ENCODE results near the gene NME4. TPM values are rescaled to one million over a fixed set of nuclear protein-coding genes. Genes with fewer than 3 reads are reported as not detected.

The NME4 gene
- total RNA-seq, 1 experiment from 2014 or later, result 159 TPM

DNA sequence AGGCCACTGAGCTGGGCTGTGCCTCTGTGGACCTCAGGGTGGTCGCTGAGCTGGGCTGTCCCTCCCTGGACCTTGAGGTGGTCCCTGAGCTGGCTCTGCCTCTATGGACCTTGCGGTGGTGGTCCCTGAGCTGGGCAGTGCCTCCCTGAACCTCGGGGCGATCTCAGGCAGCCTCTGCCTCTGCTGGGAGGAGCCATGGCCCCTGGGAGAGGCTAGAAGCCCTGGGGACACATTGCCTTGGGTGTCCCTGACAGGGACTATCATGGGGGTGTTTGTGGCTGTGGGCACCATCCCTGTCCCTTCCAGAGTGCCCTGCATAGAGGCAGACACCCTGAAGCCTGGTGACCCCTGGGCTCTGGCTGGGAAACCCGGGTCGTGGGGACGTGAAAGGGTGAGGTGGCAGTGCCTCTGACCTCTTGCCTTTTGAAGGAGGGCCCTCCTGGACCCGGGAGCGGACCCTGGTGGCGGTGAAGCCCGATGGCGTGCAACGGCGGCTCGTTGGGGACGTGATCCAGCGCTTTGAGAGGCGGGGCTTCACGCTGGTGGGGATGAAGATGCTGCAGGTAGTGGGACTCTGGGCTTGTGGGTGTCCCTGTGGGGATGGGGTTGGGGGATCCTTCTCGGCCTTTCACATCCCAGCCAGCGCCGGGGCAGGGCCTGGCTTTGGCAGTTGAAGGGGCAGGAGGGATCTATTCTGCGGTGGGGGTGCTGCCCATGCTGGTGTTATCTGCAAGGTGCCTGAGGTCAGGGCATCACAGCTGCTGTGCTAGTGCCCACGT lies 1.8 kb downstream of the NME4 start:
- H3K27ac ChIP-seq, result no peak overlapping the region
- no peaks in the 10 kb centered on the region for H4K20me1 ChIP-seq (ENCODE audit: insufficient read depth)
- no peak for DNase-seq
- H3K9me2 ChIP-seq (ENCODE audit: insufficient read depth), result no peaks in the 10 kb centered on the region
- no peaks in the 10 kb centered on the region for H3K9me3 ChIP-seq (ENCODE audit: insufficient read depth, low read depth)
- intact Hi-C loops (cut with micrococcal nuclease; ENCODE audit: unreplicated experiment), result no loop called here
- H2AFZ ChIP-seq, result no peak overlapping the region
- H3K4me3 ChIP-seq, result no peak overlapping the region
- POLR2A ChIA-PET (ENCODE audit: unreplicated experiment), result no interaction called here
- H3K79me2 ChIP-seq (ENCODE audit: low read depth), result peaks cover 9% of the 10 kb centered on the region; the same call in 1 of the 2 replicates
- peaks cover 62% of the 10 kb centered on the region for H3F3A ChIP-seq (ENCODE audit: insufficient read depth, low read depth)
- no peaks in the 10 kb centered on the region for H3K36me3 ChIP-seq (ENCODE audit: low read depth)
- H3K4me2 ChIP-seq, result no peak overlapping the region
- TF ChIP-seq, protein P1, sequence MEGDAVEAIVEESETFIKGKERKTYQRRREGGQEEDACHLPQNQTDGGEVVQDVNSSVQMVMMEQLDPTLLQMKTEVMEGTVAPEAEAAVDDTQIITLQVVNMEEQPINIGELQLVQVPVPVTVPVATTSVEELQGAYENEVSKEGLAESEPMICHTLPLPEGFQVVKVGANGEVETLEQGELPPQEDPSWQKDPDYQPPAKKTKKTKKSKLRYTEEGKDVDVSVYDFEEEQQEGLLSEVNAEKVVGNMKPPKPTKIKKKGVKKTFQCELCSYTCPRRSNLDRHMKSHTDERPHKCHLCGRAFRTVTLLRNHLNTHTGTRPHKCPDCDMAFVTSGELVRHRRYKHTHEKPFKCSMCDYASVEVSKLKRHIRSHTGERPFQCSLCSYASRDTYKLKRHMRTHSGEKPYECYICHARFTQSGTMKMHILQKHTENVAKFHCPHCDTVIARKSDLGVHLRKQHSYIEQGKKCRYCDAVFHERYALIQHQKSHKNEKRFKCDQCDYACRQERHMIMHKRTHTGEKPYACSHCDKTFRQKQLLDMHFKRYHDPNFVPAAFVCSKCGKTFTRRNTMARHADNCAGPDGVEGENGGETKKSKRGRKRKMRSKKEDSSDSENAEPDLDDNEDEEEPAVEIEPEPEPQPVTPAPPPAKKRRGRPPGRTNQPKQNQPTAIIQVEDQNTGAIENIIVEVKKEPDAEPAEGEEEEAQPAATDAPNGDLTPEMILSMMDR (conservative IDR thresholded peaks at IDR 0.05), result no peak
- no peak for TF ChIP-seq EZH2 (IDR thresholded peaks at IDR 0.05; ENCODE audit: low read depth)
- CTCF ChIA-PET, result no interaction called here
- no TSS peak for BruUV-seq (replicated peaks)
- no peaks in the 10 kb centered on the region for H3K27me3 ChIP-seq (ENCODE audit: insufficient read depth, low read depth)
- peaks cover 20% of the 10 kb centered on the region for H3K4me1 ChIP-seq (replicated peaks; ENCODE audit: insufficient read depth)

DNA sequence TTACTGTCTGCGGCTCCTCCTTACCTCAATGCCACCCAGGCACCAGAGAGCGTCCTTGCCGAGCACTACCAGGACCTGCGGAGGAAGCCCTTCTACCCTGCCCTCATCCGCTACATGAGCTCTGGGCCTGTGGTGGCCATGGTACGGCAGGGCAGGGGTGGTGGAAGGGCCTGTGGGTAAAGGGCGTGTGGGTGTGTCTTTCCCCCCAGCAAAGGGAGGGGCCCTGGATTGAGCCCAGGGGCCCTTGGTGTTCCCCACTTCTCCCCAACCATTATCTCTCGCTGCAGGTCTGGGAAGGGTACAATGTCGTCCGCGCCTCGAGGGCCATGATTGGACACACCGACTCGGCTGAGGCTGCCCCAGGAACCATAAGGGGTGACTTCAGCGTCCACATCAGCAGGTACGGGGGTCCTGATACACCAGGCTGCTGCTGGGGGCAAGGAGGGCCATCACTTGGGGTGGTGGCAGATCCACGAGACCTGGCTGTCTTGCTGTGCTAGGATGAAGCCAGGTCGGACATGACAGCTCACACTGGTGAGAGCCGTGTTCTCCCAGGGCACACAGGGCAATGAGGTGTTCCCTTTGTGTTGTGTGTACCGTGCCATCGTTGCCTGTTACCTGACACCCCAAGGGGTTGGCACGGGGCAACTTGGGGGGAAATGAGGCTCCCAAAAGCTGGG lies 2.5 kb downstream of the NME4 start:
- H3K27me3 ChIP-seq (ENCODE audit: insufficient read depth, low read depth), result no peaks in the 10 kb centered on the region
- DNase-seq, result no peak
- no peaks in the 10 kb centered on the region for H3K9me3 ChIP-seq (ENCODE audit: insufficient read depth, low read depth)
- TF ChIP-seq, protein P1 (conservative IDR thresholded peaks at IDR 0.05), result no peak
- TF ChIP-seq EZH2 (IDR thresholded peaks at IDR 0.05; ENCODE audit: low read depth), result no peak
- H3K27ac ChIP-seq, result no peak overlapping the region
- no peaks in the 10 kb centered on the region for H3K36me3 ChIP-seq (ENCODE audit: low read depth)
- no peak overlapping the region for H3K4me2 ChIP-seq
- peaks cover 9% of the 10 kb centered on the region; the same call in 1 of the 2 replicates for H3K79me2 ChIP-seq (ENCODE audit: low read depth)
- H4K20me1 ChIP-seq (ENCODE audit: insufficient read depth), result no peaks in the 10 kb centered on the region
- peaks cover 62% of the 10 kb centered on the region for H3F3A ChIP-seq (ENCODE audit: insufficient read depth, low read depth)
- intact Hi-C loops (cut with micrococcal nuclease; ENCODE audit: unreplicated experiment), result loop anchor here (2.0 kb wide), 1 partner anchor 135 kb away; no protein-coding TSS in a partner anchor
- POLR2A ChIA-PET (ENCODE audit: unreplicated experiment), result no interaction called here
- CTCF ChIA-PET, result no interaction called here
- BruUV-seq (replicated peaks), result no TSS peak
- peaks cover 20% of the 10 kb centered on the region for H3K4me1 ChIP-seq (replicated peaks; ENCODE audit: insufficient read depth)
- no peaks in the 10 kb centered on the region for H3K9me2 ChIP-seq (ENCODE audit: insufficient read depth)
- no peak overlapping the region for H2AFZ ChIP-seq
- no peak overlapping the region for H3K4me3 ChIP-seq

DNA sequence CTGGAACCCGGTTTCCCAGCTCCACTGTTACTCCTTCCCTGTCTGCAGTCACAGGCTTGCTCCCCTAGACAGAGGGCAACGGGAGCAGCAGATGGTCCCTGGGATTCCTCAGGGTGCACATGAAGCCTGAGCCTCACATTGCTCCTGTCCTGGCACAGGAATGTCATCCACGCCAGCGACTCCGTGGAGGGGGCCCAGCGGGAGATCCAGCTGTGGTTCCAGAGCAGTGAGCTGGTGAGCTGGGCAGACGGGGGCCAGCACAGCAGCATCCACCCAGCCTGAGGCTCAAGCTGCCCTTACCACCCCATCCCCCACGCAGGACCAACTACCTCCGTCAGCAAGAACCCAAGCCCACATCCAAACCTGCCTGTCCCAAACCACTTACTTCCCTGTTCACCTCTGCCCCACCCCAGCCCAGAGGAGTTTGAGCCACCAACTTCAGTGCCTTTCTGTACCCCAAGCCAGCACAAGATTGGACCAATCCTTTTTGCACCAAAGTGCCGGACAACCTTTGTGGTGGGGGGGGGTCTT lies 3.1 kb downstream of the NME4 start:
- peaks cover 9% of the 10 kb centered on the region; the same call in 1 of the 2 replicates for H3K79me2 ChIP-seq (ENCODE audit: low read depth)
- intact Hi-C loops (cut with micrococcal nuclease; ENCODE audit: unreplicated experiment), result loop anchor here (2.0 kb wide), 1 partner anchor 135 kb away; no protein-coding TSS in a partner anchor
- no peak for DNase-seq
- no peak overlapping the region for H3K27ac ChIP-seq
- H3K4me3 ChIP-seq, result peak overlapping the region; percentile 99
- no peak overlapping the region for H2AFZ ChIP-seq
- ChIA-PET POLR2A (ENCODE audit: unreplicated experiment) (no interaction called here), CTCF (no interaction called here)
- H3K4me1 ChIP-seq (replicated peaks; ENCODE audit: insufficient read depth), result peaks cover 20% of the 10 kb centered on the region
- no peaks in the 10 kb centered on the region for H4K20me1 ChIP-seq (ENCODE audit: insufficient read depth)
- H3K9me3 ChIP-seq (ENCODE audit: insufficient read depth, low read depth), result no peaks in the 10 kb centered on the region
- H3K27me3 ChIP-seq (ENCODE audit: insufficient read depth, low read depth), result no peaks in the 10 kb centered on the region
- H3K36me3 ChIP-seq (ENCODE audit: low read depth), result no peaks in the 10 kb centered on the region
- H3K9me2 ChIP-seq (ENCODE audit: insufficient read depth), result no peaks in the 10 kb centered on the region
- H3K4me2 ChIP-seq, result peak overlapping the region; percentile 85
- H3F3A ChIP-seq (ENCODE audit: insufficient read depth, low read depth), result peaks cover 59% of the 10 kb centered on the region
- BruUV-seq (replicated peaks), result no TSS peak
- TF ChIP-seq, protein P1 (conservative IDR thresholded peaks at IDR 0.05), result no peak
- TF ChIP-seq EZH2 (IDR thresholded peaks at IDR 0.05; ENCODE audit: low read depth), result no peak

Measured in PC-9 (cell line).